GM12878 (cell line): ENCODE data around the gene CDK7.

Experiments
- CTCF ChIP-seq, 3 experiments: IDR thresholded peaks in 2 of 3; conservative IDR thresholded peaks in 1 of 3; 2 replicates each; pipeline ENCODE4 v1.5.1; 2011; ENCODE audit warnings: low read depth in 3 of 3, low read length in 3 of 3, mild to moderate bottlenecking in 3 of 3, control low read depth in 2 of 3, moderate library complexity in 2 of 3, inconsistent platforms in 1 of 3, mixed read lengths in 1 of 3; ENCODE audit not compliant: control insufficient read depth in 2 of 3, insufficient read depth in 1 of 3; ENCODE audit errors: extremely low read depth in 1 of 3
- FOS ChIP-seq: IDR thresholded peaks from 3 replicates; pipeline ENCODE4 v1.6.1; 2011; ENCODE audit warnings: borderline replicate concordance; ENCODE audit not compliant: insufficient read length; ENCODE audit errors: extremely low read depth
- NBN ChIP-seq: fragments of 450-650 bp; IDR thresholded peaks from 2 replicates; pipeline ENCODE4 v1.6.1; 2016
- RELA ChIP-seq: fragments of 450-650 bp; IDR thresholded peaks from 2 replicates; pipeline ENCODE4 v1.8.0; 2014; ENCODE audit warnings: borderline replicate concordance; ENCODE audit not compliant: partially characterized antibody
- REST ChIP-seq: IDR thresholded peaks from 2 replicates; pipeline ENCODE4 v1.6.1; 2012; ENCODE audit warnings: mild to moderate bottlenecking, low read depth, low read length
- STAT3 ChIP-seq: IDR thresholded peaks from 2 replicates; pipeline ENCODE4 v1.6.1; 2011; ENCODE audit warnings: low read depth, low read length, improper control_type of control experiment

- TF ChIP-seq NBN, result no peak
- TF ChIP-seq FOS, result no peak
- TF ChIP-seq RELA, result no peak
- TF ChIP-seq STAT3, result no peak
- TF ChIP-seq REST, result no peak
- TF ChIP-seq CTCF (IDR thresholded peaks at IDR 0.05 in 2 of 3, conservative IDR thresholded peaks at IDR 0.05 in 1 of 3; ENCODE audit: control insufficient read depth in 2 of 3, extremely low read depth in 1 of 3, insufficient read depth in 1 of 3, low read depth in 3 of 3, low read length in 3 of 3), result no peak
Observed at GRCh38 chr5:69224520-69224919, 10.2 kb upstream of the CDK7 start.
